Suprapubic skin (tissue), 4 donors: ENCODE measurements around the gene OTOF.

ENCODE experiments used
- CTCF ChIP-seq, 2 donors: fragments of 200-600 bp in 1 of 2; fragments of 450-650 bp in 1 of 2; sonication (generic) in 1 of 2; IDR thresholded peaks; one replicate each; pipeline ENCODE4 v1.5.1; 2016 to 2019; ENCODE audit warnings: antibody characterized with exemption in 2 of 2, mild to moderate bottlenecking in 1 of 2, moderate library complexity in 1 of 2
- EP300 ChIP-seq: sonication (generic); formaldehyde crosslinking; IDR thresholded peaks from one replicate; pipeline ENCODE4 v1.6.1; 2017; ENCODE audit warnings: antibody characterized with exemption
- POLR2AphosphoS5 ChIP-seq, 3 donors: sonication (generic); formaldehyde crosslinking; IDR thresholded peaks; one replicate each; pipeline ENCODE4 v1.6.1; 2017; ENCODE audit warnings: antibody characterized with exemption in 3 of 3

DNA sequence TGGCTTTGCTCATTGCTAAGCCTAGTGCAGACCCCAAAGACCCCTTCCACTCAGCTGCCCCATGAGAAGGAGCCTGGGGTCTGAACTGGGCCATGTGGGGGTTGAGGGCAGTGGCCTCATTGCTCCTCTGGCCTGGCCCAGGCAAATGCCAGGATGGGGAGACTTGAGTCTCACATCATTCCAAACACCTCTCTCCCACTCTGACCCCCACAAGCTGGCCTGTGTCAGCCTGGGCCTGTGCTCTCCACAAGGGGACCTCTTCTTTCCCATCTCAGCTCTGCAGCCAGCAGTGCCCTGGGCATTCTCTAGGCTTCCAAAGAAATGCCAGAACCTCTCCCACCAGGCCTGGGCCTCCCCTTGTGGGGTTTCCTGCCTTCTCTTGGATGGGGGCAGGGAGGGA lies 45.8 kb upstream of the OTOF start:
- TF ChIP-seq CTCF (IDR thresholded peaks at IDR 0.05), result no peak
- TF ChIP-seq POLR2AphosphoS5 (IDR thresholded peaks at IDR 0.05), result no peak
- no peak for TF ChIP-seq EP300
